Loucy (cell line): ENCODE data around the gene TRAPPC13.

Experiments used
- H2AFZ ChIP-seq: fragments of 200-600 bp; sonication (generic); 2 replicates; pipeline ENCODE4 v1.6.0; 2016; ENCODE audit warnings: antibody characterized with exemption, mild to moderate bottlenecking, low read length, moderate library complexity
- H3F3A ChIP-seq: fragments of 200-600 bp; 2 replicates; pipeline ENCODE4 v1.6.0; 2016; ENCODE audit warnings: antibody characterized with exemption, low read depth, mild to moderate bottlenecking
- H3K27me3 ChIP-seq: fragments of 200-600 bp; sonication (generic); 2 replicates; pipeline ENCODE4 v1.6.1; 2014; ENCODE audit warnings: low read length, mild to moderate bottlenecking; ENCODE audit not compliant: insufficient read depth, poor library complexity, severe bottlenecking
- H3K36me3 ChIP-seq: fragments of 200-600 bp; sonication (generic); 2 replicates; pipeline ENCODE4 v1.6.1; 2016; ENCODE audit warnings: low read length; ENCODE audit not compliant: insufficient read depth
- H3K4me1 ChIP-seq: fragments of 200-600 bp; sonication (generic); 2 replicates; pipeline ENCODE4 v1.5.1; 2014; ENCODE audit warnings: low read length, mild to moderate bottlenecking; ENCODE audit not compliant: insufficient read depth, poor library complexity, severe bottlenecking
- H3K4me2 ChIP-seq: fragments of 200-600 bp; sonication (generic); 2 replicates; pipeline ENCODE4 v1.6.0; 2014; ENCODE audit warnings: antibody characterized with exemption, low read length, low read depth, mild to moderate bottlenecking; ENCODE audit not compliant: poor library complexity, severe bottlenecking
- H3K4me3 ChIP-seq: fragments of 200-600 bp; sonication (generic); 2 replicates; pipeline ENCODE4 v1.5.1; 2014; ENCODE audit warnings: low read length, mild to moderate bottlenecking, mixed read lengths; ENCODE audit not compliant: poor library complexity, severe bottlenecking
- H3K79me2 ChIP-seq: fragments of 200-600 bp; sonication (generic); 2 replicates; pipeline ENCODE4 v1.6.1; 2014; ENCODE audit warnings: low read length; ENCODE audit not compliant: insufficient read depth
- H3K9ac ChIP-seq: fragments of 200-600 bp; sonication (generic); 2 replicates; pipeline ENCODE4 v1.6.0; 2014; ENCODE audit warnings: mild to moderate bottlenecking, low read depth, low read length, moderate library complexity; ENCODE audit not compliant: poor library complexity, severe bottlenecking
- H3K9me2 ChIP-seq: fragments of 200-600 bp; sonication (generic); replicated peaks from 2 replicates; pipeline ENCODE4 v1.6.1; 2016; ENCODE audit warnings: low read depth, low read length, mixed read lengths
- H3K9me3 ChIP-seq: fragments of 200-600 bp; sonication (generic); 2 replicates; pipeline ENCODE4 v1.6.1; 2014; ENCODE audit warnings: mild to moderate bottlenecking, antibody characterized with exemption, low read length, low read depth; ENCODE audit not compliant: insufficient read depth
- H4K20me1 ChIP-seq: fragments of 200-600 bp; sonication (generic); 2 replicates; pipeline ENCODE4 v1.6.0; 2014; ENCODE audit warnings: antibody characterized with exemption, low read length, mild to moderate bottlenecking; ENCODE audit not compliant: insufficient read depth, poor library complexity, severe bottlenecking
- EZH2phosphoT487 ChIP-seq: fragments of 200-600 bp; IDR thresholded peaks from 2 replicates; pipeline ENCODE4 v1.6.1; 2018; ENCODE audit warnings: antibody characterized with exemption, mild to moderate bottlenecking, moderate library complexity, borderline replicate concordance
- TF ChIP-seq, protein P1 (sequence below): fragments of 200-600 bp; sonication (generic); conservative IDR thresholded peaks from 2 replicates; pipeline ENCODE4 v1.5.1; 2014; ENCODE audit warnings: mild to moderate bottlenecking, antibody characterized with exemption, low read length

TRAPPC13 gene

DNA sequence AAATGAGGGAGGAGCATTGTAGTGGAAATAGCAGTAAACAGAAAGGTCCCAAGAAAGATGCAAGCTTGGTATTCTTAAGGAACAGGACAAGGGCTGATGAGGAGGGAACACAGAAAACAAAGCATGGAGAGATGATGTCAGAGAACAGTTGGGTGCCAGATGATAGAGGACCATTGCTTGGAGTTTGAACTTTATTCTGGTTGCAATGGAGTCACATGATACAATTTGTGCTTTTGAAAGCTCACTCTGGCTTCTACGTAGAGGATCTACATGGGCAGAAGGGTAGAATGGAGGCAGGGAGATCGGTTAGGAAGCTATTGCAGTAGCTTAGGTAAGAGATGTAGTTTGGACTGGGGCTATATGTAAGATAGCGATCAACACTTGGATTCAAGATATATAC lies 57.3 kb downstream of the TRAPPC13 start:
- Histone ChIP-seq H3K36me3 (peaks cover 9% of the 10 kb centered on the region; the same call in 1 of the 2 replicates), H3K9me2 (no peaks in the 10 kb centered on the region), H3F3A (no peaks in the 10 kb centered on the region), H3K27me3 (no peaks in the 10 kb centered on the region), H3K9me3 (no peaks in the 10 kb centered on the region), H2AFZ (no peak overlapping the region), H3K4me1 (no peaks in the 10 kb centered on the region), H3K4me2 (no peak overlapping the region), H3K4me3 (no peak overlapping the region), H3K79me2 (no peaks in the 10 kb centered on the region), H3K9ac (no peak overlapping the region), H4K20me1 (no peaks in the 10 kb centered on the region)
- no peak for TF ChIP-seq EZH2phosphoT487
- TF ChIP-seq, protein P1, sequence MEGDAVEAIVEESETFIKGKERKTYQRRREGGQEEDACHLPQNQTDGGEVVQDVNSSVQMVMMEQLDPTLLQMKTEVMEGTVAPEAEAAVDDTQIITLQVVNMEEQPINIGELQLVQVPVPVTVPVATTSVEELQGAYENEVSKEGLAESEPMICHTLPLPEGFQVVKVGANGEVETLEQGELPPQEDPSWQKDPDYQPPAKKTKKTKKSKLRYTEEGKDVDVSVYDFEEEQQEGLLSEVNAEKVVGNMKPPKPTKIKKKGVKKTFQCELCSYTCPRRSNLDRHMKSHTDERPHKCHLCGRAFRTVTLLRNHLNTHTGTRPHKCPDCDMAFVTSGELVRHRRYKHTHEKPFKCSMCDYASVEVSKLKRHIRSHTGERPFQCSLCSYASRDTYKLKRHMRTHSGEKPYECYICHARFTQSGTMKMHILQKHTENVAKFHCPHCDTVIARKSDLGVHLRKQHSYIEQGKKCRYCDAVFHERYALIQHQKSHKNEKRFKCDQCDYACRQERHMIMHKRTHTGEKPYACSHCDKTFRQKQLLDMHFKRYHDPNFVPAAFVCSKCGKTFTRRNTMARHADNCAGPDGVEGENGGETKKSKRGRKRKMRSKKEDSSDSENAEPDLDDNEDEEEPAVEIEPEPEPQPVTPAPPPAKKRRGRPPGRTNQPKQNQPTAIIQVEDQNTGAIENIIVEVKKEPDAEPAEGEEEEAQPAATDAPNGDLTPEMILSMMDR: no peak

DNA sequence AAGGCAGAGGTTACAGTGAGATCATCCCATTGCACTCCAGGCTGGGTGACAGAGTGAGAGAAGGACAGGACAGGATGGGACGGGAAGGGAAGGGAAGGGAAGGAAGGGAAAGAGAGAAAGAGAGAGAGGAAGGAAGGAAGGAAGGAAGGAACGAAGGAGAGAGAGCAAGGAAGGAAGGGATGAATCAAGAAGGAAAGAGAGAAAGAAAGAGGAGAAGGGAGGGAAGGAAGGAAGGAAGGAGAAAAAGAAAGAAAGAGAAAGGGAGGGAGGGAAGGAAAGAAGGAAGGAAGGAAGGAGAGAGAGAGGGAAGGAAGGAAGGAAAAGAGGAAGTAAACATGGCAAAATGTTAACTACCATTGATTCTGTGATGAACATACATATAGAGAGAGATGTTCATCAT lies 68.3 kb downstream of the TRAPPC13 start:
- H2AFZ ChIP-seq: no peak overlapping the region

DNA sequence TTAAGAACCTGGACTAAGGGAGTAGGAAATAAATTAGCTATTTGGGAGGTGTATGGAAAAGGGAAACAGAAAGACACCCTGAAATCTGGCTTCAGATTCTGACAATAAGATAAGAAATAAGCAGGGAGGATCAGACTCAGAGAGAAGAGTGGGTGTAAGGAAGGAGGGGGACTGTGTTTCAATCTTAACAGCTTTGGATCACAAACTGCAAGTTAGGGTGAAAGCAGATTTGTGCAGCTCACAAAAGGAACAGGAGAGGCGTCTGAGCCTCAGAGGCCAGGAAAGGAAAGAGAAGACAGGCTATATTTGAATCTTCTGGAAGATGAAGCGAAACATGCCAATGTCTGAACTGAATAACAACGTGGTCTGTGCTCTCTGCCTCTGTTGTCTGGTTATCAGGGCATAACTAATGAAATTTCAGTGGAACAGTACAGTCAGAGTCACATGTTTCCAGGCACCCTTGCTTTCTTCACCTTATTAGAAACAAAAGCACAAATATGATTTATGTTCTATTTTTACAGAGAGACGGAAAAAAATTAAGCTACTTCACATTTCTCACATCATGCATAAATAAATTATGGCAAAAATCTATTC lies 70.4 kb downstream of the TRAPPC13 start:
- Histone ChIP-seq H3K4me1 (peaks cover 11% of the 10 kb centered on the region), H3K79me2 (no peaks in the 10 kb centered on the region), H3K27me3 (no peaks in the 10 kb centered on the region), H4K20me1 (no peaks in the 10 kb centered on the region), H3F3A (no peaks in the 10 kb centered on the region), H3K4me3 (no peak overlapping the region), H2AFZ (no peak overlapping the region), H3K4me2 (no peak overlapping the region), H3K9me2 (no peaks in the 10 kb centered on the region), H3K36me3 (no peaks in the 10 kb centered on the region), H3K9me3 (no peaks in the 10 kb centered on the region), H3K9ac (no peak overlapping the region)
- no peak for TF ChIP-seq EZH2phosphoT487
- TF ChIP-seq, protein P1: no peak

More for the DNA sequence above, 68.3 kb downstream of the TRAPPC13 start:
- no peaks in the 10 kb centered on the region for H3F3A ChIP-seq
- H3K4me3 ChIP-seq: no peak overlapping the region
- H3K27me3 ChIP-seq: no peaks in the 10 kb centered on the region
- no peaks in the 10 kb centered on the region for H3K9me2 ChIP-seq
- no peaks in the 10 kb centered on the region for H3K79me2 ChIP-seq
- no peak overlapping the region for H3K4me2 ChIP-seq
- no peaks in the 10 kb centered on the region for H4K20me1 ChIP-seq
- no peaks in the 10 kb centered on the region for H3K9me3 ChIP-seq
- H3K9ac ChIP-seq: no peak overlapping the region
- H3K36me3 ChIP-seq: no peaks in the 10 kb centered on the region
- no peak for TF ChIP-seq EZH2phosphoT487
- TF ChIP-seq, protein P1: no peak
- peaks cover 9% of the 10 kb centered on the region for H3K4me1 ChIP-seq
